ENCODE results near the gene CITED4.

CITED4 gene

DNA sequence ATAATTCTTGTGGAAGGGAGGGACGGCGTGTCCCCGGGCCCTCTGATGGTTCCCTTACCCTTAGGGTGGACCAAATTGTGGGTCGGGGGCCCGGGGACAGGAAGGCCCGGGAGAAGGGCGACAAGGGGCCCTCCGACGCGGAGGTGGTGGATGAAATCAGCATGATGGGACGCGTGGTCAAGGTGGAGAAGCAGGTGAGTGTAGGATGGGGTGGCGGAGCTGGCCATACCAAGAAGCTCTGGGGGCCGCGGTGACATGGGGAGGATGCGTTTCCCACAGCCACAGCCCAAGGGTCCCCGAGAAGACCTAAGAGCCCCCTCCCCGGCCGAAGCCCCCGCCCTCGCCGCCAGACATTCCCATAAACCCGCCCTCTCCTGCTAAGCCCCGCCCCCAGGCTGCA, 24.6 kb downstream of the CITED4 start:
- Histone ChIP-seq H3K4me3 (no peak overlapping the region), H3K9me3 (peaks cover 0 to 5% (median 0%) of the 10 kb centered on the region in 3 donors), H3K4me1 (no peaks in the 10 kb centered on the region), H3K36me3 (peaks cover 5 to 50% (median 36%) of the 10 kb centered on the region in 3 donors), H3K27me3 (no peaks in the 10 kb centered on the region), H3K27ac (no peak overlapping the region)
- TF ChIP-seq, protein P1, sequence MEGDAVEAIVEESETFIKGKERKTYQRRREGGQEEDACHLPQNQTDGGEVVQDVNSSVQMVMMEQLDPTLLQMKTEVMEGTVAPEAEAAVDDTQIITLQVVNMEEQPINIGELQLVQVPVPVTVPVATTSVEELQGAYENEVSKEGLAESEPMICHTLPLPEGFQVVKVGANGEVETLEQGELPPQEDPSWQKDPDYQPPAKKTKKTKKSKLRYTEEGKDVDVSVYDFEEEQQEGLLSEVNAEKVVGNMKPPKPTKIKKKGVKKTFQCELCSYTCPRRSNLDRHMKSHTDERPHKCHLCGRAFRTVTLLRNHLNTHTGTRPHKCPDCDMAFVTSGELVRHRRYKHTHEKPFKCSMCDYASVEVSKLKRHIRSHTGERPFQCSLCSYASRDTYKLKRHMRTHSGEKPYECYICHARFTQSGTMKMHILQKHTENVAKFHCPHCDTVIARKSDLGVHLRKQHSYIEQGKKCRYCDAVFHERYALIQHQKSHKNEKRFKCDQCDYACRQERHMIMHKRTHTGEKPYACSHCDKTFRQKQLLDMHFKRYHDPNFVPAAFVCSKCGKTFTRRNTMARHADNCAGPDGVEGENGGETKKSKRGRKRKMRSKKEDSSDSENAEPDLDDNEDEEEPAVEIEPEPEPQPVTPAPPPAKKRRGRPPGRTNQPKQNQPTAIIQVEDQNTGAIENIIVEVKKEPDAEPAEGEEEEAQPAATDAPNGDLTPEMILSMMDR (IDR thresholded peaks at IDR 0.05) = no peak
- intact Hi-C loops (cut with DNase I; ENCODE audit: low total_unique reads) = no loop called here
- DNase-seq = no peak

DNA sequence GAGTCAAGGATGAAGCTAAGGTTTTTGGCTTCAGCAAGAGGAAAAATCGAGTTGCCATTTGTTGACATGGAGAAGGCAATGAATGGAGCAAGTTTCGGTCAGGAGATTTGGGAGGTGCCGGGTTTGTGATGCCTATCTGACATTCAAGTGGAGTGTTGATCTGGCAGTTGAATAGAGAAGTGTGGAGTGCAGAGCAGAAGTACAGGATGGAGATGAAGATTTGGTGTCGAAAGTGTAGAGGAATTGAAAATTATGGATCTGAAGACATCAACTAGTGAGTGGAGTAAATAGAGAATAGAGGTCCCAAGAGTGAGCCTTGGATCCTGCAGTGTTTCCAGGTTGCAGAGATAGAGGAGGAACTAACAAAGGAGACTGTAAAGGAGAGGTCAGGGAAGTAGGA, 25.9 kb downstream of the CITED4 start:
- H3K4me1 ChIP-seq = no peaks in the 10 kb centered on the region
- intact Hi-C loops (cut with DNase I; ENCODE audit: low total_unique reads) = no loop called here
- TF ChIP-seq, protein P1 (IDR thresholded peaks at IDR 0.05) = no peak
- H3K27ac ChIP-seq = no peak overlapping the region
- no peak for DNase-seq
- H3K4me3 ChIP-seq = no peak overlapping the region
- no peaks in the 10 kb centered on the region for H3K27me3 ChIP-seq
- H3K36me3 ChIP-seq = peaks cover 5 to 61% (median 41%) of the 10 kb centered on the region in 3 donors
- H3K9me3 ChIP-seq = no peaks in the 10 kb centered on the region

DNA sequence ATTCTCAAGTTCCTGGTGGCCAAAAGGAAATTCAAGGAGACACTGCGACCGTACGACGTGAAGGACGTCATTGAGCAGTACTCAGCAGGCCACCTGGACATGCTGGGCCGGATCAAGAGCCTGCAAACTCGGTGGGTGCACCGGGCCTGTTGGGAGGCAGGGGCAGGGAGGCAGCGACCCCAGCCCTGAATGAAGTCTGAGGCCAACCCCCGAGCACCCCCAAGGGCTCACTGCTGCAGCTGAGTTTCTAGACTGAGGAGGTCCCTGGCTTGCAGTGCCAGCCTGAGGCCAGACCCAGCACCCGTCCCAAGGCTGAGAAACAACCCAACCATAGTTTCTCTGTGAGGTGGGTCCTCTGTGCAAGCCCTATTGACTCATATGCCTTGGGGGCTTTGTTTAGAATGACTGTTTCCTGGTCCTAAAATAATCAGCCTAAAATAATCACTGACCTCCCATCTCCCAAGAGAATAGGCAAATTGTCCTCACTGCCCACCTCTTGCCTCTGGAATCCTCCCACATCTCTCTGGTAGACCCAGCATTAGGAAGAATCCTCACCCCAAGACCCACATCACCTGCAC, 27.1 kb downstream of the CITED4 start:
- Histone ChIP-seq H3K36me3 (peaks cover 5 to 64% (median 40%) of the 10 kb centered on the region in 3 donors), H3K9me3 (no peaks in the 10 kb centered on the region), H3K27ac (no peak overlapping the region), H3K4me3 (no peak overlapping the region), H3K27me3 (no peaks in the 10 kb centered on the region), H3K4me1 (no peaks in the 10 kb centered on the region)
- no peak for DNase-seq
- intact Hi-C loops (cut with DNase I; ENCODE audit: low total_unique reads) = no loop called here
- TF ChIP-seq, protein P1 (IDR thresholded peaks at IDR 0.05) = no peak

DNA sequence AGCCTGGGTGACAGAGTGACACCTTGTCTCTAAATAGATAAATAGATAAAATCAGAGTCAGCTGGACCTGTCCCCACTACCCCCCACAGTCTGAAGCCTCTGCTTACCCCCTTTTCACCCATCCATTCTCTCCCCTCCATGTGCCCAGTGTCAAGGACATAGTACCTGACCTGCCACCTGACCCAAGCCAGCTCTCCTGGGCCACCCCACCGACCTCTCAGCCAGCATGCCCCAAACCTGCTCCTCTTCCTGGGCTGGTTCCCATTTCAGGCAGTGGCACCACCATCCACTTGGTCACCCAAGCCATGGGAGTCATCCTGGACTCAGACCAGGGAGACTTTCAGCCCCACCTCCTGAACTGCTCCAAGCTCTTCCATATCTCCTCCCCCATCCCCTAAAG, 28.2 kb downstream of the CITED4 start:
- intact Hi-C loops (cut with DNase I; ENCODE audit: low total_unique reads) = no loop called here

DNA sequence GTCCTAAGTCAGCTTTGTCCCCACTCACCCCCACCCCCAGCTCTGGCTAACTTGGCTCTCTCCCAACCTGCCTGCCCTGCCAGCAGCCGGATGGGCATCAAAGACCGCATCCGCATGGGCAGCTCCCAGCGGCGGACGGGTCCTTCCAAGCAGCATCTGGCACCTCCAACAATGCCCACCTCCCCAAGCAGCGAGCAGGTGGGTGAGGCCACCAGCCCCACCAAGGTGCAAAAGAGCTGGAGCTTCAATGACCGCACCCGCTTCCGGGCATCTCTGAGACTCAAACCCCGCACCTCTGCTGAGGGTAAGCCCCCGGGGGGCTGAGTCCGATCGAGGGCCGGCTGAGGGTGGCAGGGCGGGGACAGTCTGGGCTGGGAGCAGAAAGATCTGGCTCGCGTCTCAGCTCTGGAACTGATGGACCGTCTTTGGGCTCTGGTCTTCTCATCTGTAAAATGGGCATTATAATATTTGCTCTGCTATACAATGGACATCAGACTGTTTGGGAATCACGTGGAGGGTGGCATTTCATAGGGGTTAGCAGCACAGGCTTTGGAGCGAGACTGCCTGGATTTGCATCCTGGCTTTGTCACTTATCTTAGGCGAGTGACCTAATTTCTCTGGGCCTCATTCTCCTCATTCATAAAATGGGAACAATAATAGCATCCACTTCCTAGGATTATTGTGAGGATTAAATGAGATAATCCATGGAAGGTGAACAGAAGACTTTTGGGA, 31.0 kb downstream of the CITED4 start:
- H3K9me3 ChIP-seq = no peaks in the 10 kb centered on the region
- no peak for DNase-seq
- intact Hi-C loops (cut with DNase I; ENCODE audit: low total_unique reads) = no loop called here
- TF ChIP-seq, protein P1 (IDR thresholded peaks at IDR 0.05) = no peak
- H3K27ac ChIP-seq = no peak overlapping the region
- H3K4me3 ChIP-seq = no peak overlapping the region
- no peaks in the 10 kb centered on the region for H3K4me1 ChIP-seq
- H3K36me3 ChIP-seq = peaks cover 5 to 39% (median 23%) of the 10 kb centered on the region in 3 donors
- no peaks in the 10 kb centered on the region for H3K27me3 ChIP-seq

More for the DNA sequence above, 28.2 kb downstream of the CITED4 start:
- no peaks in the 10 kb centered on the region for H3K27me3 ChIP-seq
- H3K27ac ChIP-seq = no peak overlapping the region
- no peaks in the 10 kb centered on the region for H3K4me1 ChIP-seq
- H3K4me3 ChIP-seq = no peak overlapping the region
- peaks cover 5 to 56% (median 29%) of the 10 kb centered on the region in 3 donors for H3K36me3 ChIP-seq
- no peaks in the 10 kb centered on the region for H3K9me3 ChIP-seq
- DNase-seq = no peak
- TF ChIP-seq, protein P1 (IDR thresholded peaks at IDR 0.05) = no peak
